Measurements from ENCODE around the gene OR6J1. TPM values are rescaled to one million over a fixed set of nuclear protein-coding genes. Genes with fewer than 3 reads are reported as not detected.

Gene OR6J1
- total RNA-seq, 4 donors from 2014 or later = 0.17 TPM; not detected in 3

DNA sequence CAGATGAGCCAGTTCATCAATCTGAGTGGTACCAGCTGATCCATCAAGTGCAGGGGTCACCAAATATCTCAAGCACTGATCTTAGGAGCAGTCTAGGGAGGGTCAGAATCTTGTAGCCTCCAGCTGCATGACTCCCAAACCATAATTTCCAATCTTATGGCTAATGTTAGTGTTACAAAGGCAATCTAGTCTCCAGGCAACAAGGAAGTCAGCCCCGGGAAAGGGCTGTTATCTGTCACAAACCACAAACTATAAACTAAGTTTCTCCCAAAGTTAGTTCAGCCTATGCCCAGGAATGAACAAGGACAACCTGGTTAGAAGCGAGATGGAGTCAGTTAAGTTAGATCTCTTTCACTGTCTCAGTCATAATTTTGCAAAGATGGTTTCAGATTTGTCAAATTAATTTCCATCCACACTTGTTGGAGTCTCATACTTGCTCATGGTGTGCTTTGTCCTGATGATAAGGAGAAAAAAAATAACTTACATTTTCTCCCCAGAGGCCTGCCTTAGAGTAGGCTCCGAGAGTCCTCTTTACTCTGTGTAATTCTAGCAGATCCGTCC, 49.9 kb downstream of the OR6J1 start:
- TF ChIP-seq, protein P1, sequence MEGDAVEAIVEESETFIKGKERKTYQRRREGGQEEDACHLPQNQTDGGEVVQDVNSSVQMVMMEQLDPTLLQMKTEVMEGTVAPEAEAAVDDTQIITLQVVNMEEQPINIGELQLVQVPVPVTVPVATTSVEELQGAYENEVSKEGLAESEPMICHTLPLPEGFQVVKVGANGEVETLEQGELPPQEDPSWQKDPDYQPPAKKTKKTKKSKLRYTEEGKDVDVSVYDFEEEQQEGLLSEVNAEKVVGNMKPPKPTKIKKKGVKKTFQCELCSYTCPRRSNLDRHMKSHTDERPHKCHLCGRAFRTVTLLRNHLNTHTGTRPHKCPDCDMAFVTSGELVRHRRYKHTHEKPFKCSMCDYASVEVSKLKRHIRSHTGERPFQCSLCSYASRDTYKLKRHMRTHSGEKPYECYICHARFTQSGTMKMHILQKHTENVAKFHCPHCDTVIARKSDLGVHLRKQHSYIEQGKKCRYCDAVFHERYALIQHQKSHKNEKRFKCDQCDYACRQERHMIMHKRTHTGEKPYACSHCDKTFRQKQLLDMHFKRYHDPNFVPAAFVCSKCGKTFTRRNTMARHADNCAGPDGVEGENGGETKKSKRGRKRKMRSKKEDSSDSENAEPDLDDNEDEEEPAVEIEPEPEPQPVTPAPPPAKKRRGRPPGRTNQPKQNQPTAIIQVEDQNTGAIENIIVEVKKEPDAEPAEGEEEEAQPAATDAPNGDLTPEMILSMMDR (IDR thresholded peaks at IDR 0.05; ENCODE audit: low read depth) = no peak

DNA sequence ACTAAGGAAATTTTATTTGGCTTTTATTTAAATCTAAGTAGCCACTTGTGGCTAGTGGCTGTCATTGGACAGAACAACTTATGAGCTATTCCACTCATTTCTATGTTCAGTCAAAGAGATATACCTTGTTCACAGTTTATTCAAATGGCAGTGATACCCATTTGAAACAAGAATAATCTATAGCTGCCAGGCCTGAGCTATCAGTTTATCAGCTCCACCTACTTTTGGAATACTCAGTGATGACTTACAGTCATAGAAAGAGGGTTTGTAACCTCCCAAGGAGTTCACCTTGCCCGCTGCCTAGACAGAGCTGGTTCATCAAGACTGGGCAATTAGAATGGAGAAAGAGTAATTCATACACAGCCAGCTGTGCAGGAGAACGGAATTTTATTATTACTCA, 50.6 kb downstream of the OR6J1 start:
- TF ChIP-seq, protein P1 (IDR thresholded peaks at IDR 0.05; ENCODE audit: low read depth) = no peak

DNA sequence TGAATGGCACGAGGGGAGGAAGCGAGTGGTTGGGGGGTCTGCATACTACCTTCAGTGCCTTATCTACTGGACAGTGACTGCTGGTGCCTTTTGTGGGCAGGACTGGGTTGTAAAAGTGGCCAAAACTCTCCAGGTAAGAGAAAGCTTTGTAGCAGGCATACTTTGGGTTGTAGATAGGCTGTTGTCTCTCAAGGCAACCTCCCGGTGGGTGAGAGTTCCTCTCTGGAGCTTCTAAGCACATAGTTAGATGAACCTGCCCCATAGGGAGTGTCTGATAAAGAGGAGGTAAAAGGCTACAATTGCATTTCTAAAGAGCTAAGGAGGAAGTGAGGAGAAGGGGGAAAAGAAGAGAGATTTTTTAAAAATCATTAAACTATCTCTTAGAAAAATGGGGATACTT, 51.0 kb downstream of the OR6J1 start:
- TF ChIP-seq, protein P1 (IDR thresholded peaks at IDR 0.05; ENCODE audit: low read depth) = no peak

DNA sequence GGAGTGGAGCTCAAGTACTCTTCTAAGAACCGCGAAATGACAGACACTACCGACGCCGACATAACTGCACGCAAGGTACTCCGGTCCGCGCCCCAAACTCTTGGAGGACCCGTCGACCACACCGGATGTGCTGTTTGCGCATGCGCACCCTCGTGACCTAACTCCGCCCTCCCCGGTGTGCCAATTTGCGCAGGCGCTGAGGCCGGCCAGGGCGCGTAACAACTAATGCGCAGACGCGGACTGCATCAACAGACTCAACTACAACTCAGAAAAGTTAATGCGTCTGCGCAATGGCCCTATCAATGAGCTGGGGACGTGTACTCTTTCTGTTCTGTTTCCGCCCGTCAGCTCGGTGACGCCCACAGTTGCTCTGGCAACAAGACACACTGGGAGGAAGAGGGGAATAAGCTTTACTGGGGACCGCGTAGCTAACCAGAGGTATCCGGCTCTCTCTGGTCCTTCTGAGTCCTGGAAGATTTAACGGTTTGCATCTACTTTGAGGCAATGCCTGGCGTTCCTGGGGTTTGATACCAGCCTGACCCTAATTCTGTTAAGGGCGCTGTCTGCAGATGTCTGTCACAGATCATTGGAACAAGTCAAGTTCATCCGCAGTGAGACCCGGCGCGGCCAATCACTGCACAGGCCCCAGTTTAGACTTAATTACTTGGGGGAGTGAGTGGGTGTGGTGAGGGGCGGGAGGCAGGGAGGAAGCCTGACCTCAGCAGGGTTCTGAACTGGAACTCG, 54.9 kb downstream of the OR6J1 start, which contains the start of gene DAD1:
Gene DAD1 (minus strand): TSS at position 129 of the 744 bp plus-strand sequence. CDS start 67 bp downstream, at position 62.
- TF ChIP-seq, protein P1 (IDR thresholded peaks at IDR 0.05; ENCODE audit: low read depth) = no peak

DNA sequence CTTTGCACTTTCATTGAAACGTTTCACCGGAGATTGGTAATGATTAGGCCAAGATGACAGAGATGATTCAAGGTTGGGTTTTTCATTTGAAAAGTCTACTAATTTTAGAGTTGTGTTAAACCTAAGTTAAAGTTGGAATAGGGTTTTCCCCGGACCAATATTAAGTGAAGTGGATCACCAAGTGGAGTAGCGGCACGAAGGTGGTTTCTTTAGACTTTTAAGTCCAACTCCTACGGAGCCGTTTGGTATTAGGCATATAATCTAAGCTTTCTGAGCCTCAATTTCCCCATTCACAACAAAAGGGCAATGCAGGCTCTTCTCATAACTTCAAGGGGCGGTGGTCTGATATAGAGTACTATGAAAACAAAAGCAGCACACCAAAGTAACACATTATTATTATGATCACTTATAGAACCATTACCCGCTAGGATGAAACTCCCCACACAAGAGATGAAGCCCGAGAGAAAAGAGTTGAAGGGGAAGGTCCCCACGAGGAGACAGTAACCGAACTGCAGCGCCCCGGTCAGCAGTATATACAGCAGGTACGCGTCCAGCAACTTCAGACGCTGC, 55.5 kb downstream of the OR6J1 start:
- TF ChIP-seq, protein P1 (IDR thresholded peaks at IDR 0.05; ENCODE audit: low read depth) = no peak

DNA sequence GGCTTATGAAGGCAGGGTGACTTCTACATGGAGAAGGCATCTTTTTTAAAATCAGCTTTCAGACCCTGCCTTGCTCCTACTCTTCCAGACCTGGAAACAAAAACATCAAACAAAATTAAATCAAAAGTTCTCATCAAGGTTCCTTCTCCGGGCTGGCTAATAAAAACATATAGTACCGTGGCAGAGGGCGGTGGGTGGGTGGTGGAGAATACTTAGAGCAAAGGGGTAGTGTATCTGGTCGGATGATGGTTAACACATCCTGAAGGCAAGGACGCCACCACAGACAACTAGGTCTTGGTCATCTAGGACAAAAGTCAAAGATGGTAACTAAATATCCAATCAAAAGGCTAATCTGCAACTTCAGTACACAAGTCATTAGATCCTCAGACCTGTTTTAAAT, 56.9 kb downstream of the OR6J1 start:
- TF ChIP-seq, protein P1 (IDR thresholded peaks at IDR 0.05; ENCODE audit: low read depth) = no peak

DNA sequence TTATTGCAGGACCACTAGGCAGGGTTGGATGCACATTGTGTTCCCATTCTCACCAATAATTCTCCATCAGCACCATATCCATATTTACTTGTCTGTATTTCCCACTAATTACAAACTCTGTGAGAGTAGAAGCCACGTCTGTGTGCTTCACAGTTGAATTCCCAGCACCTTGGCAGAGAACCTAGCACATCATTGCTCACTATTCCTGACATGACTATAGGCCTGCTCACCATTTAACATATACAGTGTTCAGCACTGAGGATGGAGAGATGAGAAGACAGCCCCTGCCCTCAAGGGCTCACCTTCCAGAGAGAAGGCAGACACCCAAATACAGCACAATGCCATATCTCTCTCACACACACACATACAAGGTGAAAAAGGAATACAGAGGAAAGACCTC, 60.2 kb downstream of the OR6J1 start:
- TF ChIP-seq, protein P1 (IDR thresholded peaks at IDR 0.05; ENCODE audit: low read depth) = no peak

All from subcutaneous adipose tissue (tissue), 4 donors.